ENCODE results near the gene GNB1.

- TF ChIP-seq CTCF (IDR thresholded peaks at IDR 0.05), result no peak
- no peak for TF ChIP-seq POLR2A (IDR thresholded peaks at IDR 0.05)
Observed at GRCh38 chr1:1873186-1873585, 17.7 kb downstream of the GNB1 start.

Data from adrenal gland (tissue), 5 donors.